D341Med (cell line): Measurements from ENCODE around the gene SLC25A21.
"Not testable (repeated sequence)": the region's sequence is repeated elsewhere in the genome, so short reads cannot be mapped to it uniquely, and the experiment has no call there.

Experiments
- DNase-seq: peaks from one replicate; pipeline ENCODE4 v3.0.0; 2012; ENCODE audit warnings: low spot score

Gene SLC25A21

GRCh38 chr14:37172024-37172869 is at the start of gene SLC25A21:
TSS of gene SLC25A21 (minus strand) at chr14:37172606.
- peak; percentile 68 for DNase-seq

- no peak for DNase-seq
Observed at GRCh38 chr14:37221073-37221472, 48.7 kb upstream of the SLC25A21 start.

- DNase-seq: no peak
Observed at GRCh38 chr14:37215345-37215744, 42.9 kb upstream of the SLC25A21 start.

- no peak for DNase-seq
Observed at GRCh38 chr14:37213016-37213415, 40.6 kb upstream of the SLC25A21 start.

GRCh38 chr14:37210448-37210847 is 38.0 kb upstream of the SLC25A21 start:
- no peak for DNase-seq

- DNase-seq: not testable (repeated sequence)
Observed at GRCh38 chr14:37209617-37210016, 37.2 kb upstream of the SLC25A21 start.

GRCh38 chr14:37205623-37206605 is 33.5 kb upstream of the SLC25A21 start:
- DNase-seq: not testable (repeated sequence)

GRCh38 chr14:37203423-37203822 is 31.0 kb upstream of the SLC25A21 start:
- no peak for DNase-seq

GRCh38 chr14:37202812-37203211 is 30.4 kb upstream of the SLC25A21 start:
- no peak for DNase-seq

GRCh38 chr14:37202265-37202664 is 29.9 kb upstream of the SLC25A21 start:
- no peak for DNase-seq

- no peak for DNase-seq
Observed at GRCh38 chr14:37201724-37202123, 29.3 kb upstream of the SLC25A21 start.

GRCh38 chr14:37198907-37199306 is 26.5 kb upstream of the SLC25A21 start:
- no peak for DNase-seq

- no peak for DNase-seq
Observed at GRCh38 chr14:37198273-37198598, 25.8 kb upstream of the SLC25A21 start.

GRCh38 chr14:37197421-37198272 is 25.2 kb upstream of the SLC25A21 start, which contains the start of gene MIPOL1:
TSS of gene MIPOL1 (plus strand) at chr14:37197937. CDS start at chr14:37247889, 49,952 bp downstream.
- DNase-seq: peak; percentile 95

- DNase-seq: no peak
Observed at GRCh38 chr14:37196604-37197420, 24.4 kb upstream of the SLC25A21 start.

- no peak for DNase-seq
Observed at GRCh38 chr14:37195327-37195726, 22.9 kb upstream of the SLC25A21 start.

- DNase-seq: no peak
Observed at GRCh38 chr14:37194698-37195097, 22.3 kb upstream of the SLC25A21 start.

GRCh38 chr14:37189733-37190132 is 17.3 kb upstream of the SLC25A21 start:
- not testable (repeated sequence) for DNase-seq

- not testable (repeated sequence) for DNase-seq
Observed at GRCh38 chr14:37187840-37188577, 15.6 kb upstream of the SLC25A21 start.

- no peak for DNase-seq
Observed at GRCh38 chr14:37187294-37187693, 14.9 kb upstream of the SLC25A21 start.
